HG03135 (cell line): Measurements from ENCODE around the gene GMPPB.
"Not testable (repeated sequence)": the region's sequence is repeated elsewhere in the genome, so short reads cannot be mapped to it uniquely, and the experiment has no call there.

Experiments
- ATAC-seq: cut with Tn5 transposase; IDR thresholded peaks from one replicate; pipeline ENCODE4 v1.9.1; 2021; ENCODE audit warnings: mild to moderate bottlenecking, moderate library complexity; ENCODE audit not compliant: unreplicated experiment

Gene GMPPB

GRCh38 chr3:49694409-49695070 is 29.2 kb downstream of the GMPPB start:
- ATAC-seq: not testable (repeated sequence)

- not testable (repeated sequence) for ATAC-seq
Measured at GRCh38 chr3:49691481-49691880, 32.3 kb downstream of the GMPPB start.

GRCh38 chr3:49690856-49691255 is 32.9 kb downstream of the GMPPB start:
- ATAC-seq: not testable (repeated sequence)

GRCh38 chr3:49689908-49690624 is 33.7 kb downstream of the GMPPB start:
- peak; percentile 9 for ATAC-seq

GRCh38 chr3:49689046-49689907 is 34.5 kb downstream of the GMPPB start, which contains the start of the genes MST1 and RNF123:
Gene MST1 (minus strand): TSS chr3:49689474. CDS start chr3:49688691, 783 bp downstream.
Gene RNF123 (plus strand): TSS chr3:49689557. CDS start chr3:49691166, 1,609 bp downstream.
- ATAC-seq: peak; percentile 68

- ATAC-seq: not testable (repeated sequence)
Measured at GRCh38 chr3:49688338-49689045, 35.3 kb downstream of the GMPPB start.

GRCh38 chr3:49687424-49687795 is 36.3 kb downstream of the GMPPB start:
- not testable (repeated sequence) for ATAC-seq

- ATAC-seq: not testable (repeated sequence)
Measured at GRCh38 chr3:49686769-49687423, 36.9 kb downstream of the GMPPB start.

GRCh38 chr3:49686346-49686745 is 37.4 kb downstream of the GMPPB start:
- not testable (repeated sequence) for ATAC-seq

- not testable (repeated sequence) for ATAC-seq
Measured at GRCh38 chr3:49685846-49686245, 37.9 kb downstream of the GMPPB start.

GRCh38 chr3:49685103-49685502 is 38.6 kb downstream of the GMPPB start:
- not testable (repeated sequence) for ATAC-seq

GRCh38 chr3:49684453-49684852 is 39.3 kb downstream of the GMPPB start:
- ATAC-seq: not testable (repeated sequence)

GRCh38 chr3:49683162-49683561 is 40.6 kb downstream of the GMPPB start:
- ATAC-seq: no peak

GRCh38 chr3:49681543-49681942 is 42.2 kb downstream of the GMPPB start:
- no peak for ATAC-seq

GRCh38 chr3:49681232-49681522 is 42.6 kb downstream of the GMPPB start:
- ATAC-seq: no peak

GRCh38 chr3:49680493-49681231 is 43.1 kb downstream of the GMPPB start:
- no peak for ATAC-seq

GRCh38 chr3:49675912-49676311 is 47.8 kb downstream of the GMPPB start:
- ATAC-seq: no peak

GRCh38 chr3:49674497-49674983 is 49.2 kb downstream of the GMPPB start:
- ATAC-seq: peak; percentile 17

GRCh38 chr3:49673715-49674496 is 49.8 kb downstream of the GMPPB start, which contains the start of gene APEH:
Gene APEH (plus strand): TSS chr3:49674351. CDS start chr3:49674402, 51 bp downstream.
- ATAC-seq: peak; percentile 77
